ENCODE data around the gene SCN5A. TPM values are rescaled to one million over a fixed set of nuclear protein-coding genes. Genes with fewer than 3 reads are reported as not detected.

SCN5A gene
- total and polyA plus RNA-seq, 2 experiments from 2014 or later = not detected

GRCh38 chr3:38669668-38670067, 20.2 kb upstream of the SCN5A start:
- DNase-seq = no peak
- no peaks in the 10 kb centered on the region for H3K79me2 ChIP-seq (ENCODE audit: insufficient read depth)
- H3K36me3 ChIP-seq (ENCODE audit: low read depth) = no peaks in the 10 kb centered on the region
- H3K27ac ChIP-seq = no peak overlapping the region
- H3K4me2 ChIP-seq (ENCODE audit: unreplicated experiment) = no peak overlapping the region
- H3F3A ChIP-seq (ENCODE audit: insufficient read depth) = no peaks in the 10 kb centered on the region
- no peak overlapping the region for H3K9ac ChIP-seq
- H3K9me3 ChIP-seq (ENCODE audit: low read depth) = no peaks in the 10 kb centered on the region
- H3K27me3 ChIP-seq (replicated peaks; ENCODE audit: insufficient read depth) = peaks cover 16% of the 10 kb centered on the region; the same call in 1 of the 2 replicates
- no peak overlapping the region for H3K4me3 ChIP-seq
- H3K4me1 ChIP-seq (ENCODE audit: insufficient read depth) = no peaks in the 10 kb centered on the region
- in situ Hi-C loops (cut with MboI) = no loop called here
- H3K9me2 ChIP-seq (ENCODE audit: insufficient read depth) = no peaks in the 10 kb centered on the region
- WGBS, 2 experiments (ENCODE audit: low coverage in 1 of 2, low lambda C conversion rate in 2 of 2, missing lambda C conversion rate in 2 of 2) = 3 to 5% methylated on average over 4 of the region's 4 CpGs
- H4K20me1 ChIP-seq (ENCODE audit: insufficient read depth) = no peaks in the 10 kb centered on the region
- no peak overlapping the region for H2AFZ ChIP-seq
- TF ChIP-seq EZH2phosphoT487 (IDR thresholded peaks at IDR 0.05; ENCODE audit: insufficient read depth, low read depth) (no peak), EZH2 (IDR thresholded peaks at IDR 0.05; ENCODE audit: insufficient read depth, poor library complexity, severe bottlenecking) (no peak)

GRCh38 chr3:38662544-38662943, 13.1 kb upstream of the SCN5A start:
- Histone ChIP-seq H3F3A (ENCODE audit: insufficient read depth) (no peaks in the 10 kb centered on the region), H3K4me3 (no peak overlapping the region), H3K36me3 (ENCODE audit: low read depth) (no peaks in the 10 kb centered on the region), H4K20me1 (ENCODE audit: insufficient read depth) (no peaks in the 10 kb centered on the region), H3K4me2 (ENCODE audit: unreplicated experiment) (no peak overlapping the region), H3K27ac (no peak overlapping the region), H2AFZ (no peak overlapping the region), H3K27me3 (replicated peaks; ENCODE audit: insufficient read depth) (peaks cover 30% of the 10 kb centered on the region), H3K9me3 (ENCODE audit: low read depth) (no peaks in the 10 kb centered on the region), H3K9ac (no peak overlapping the region), H3K9me2 (ENCODE audit: insufficient read depth) (no peaks in the 10 kb centered on the region), H3K4me1 (ENCODE audit: insufficient read depth) (no peaks in the 10 kb centered on the region), H3K79me2 (ENCODE audit: insufficient read depth) (no peaks in the 10 kb centered on the region)
- TF ChIP-seq EZH2 (IDR thresholded peaks at IDR 0.05; ENCODE audit: insufficient read depth, poor library complexity, severe bottlenecking) (no peak), EZH2phosphoT487 (IDR thresholded peaks at IDR 0.05; ENCODE audit: insufficient read depth, low read depth) (no peak)
- in situ Hi-C loops (cut with MboI) = no loop called here
- WGBS, 2 experiments (ENCODE audit: low coverage in 1 of 2, low lambda C conversion rate in 2 of 2, missing lambda C conversion rate in 2 of 2) = 26 to 34% methylated on average over 4 of the region's 4 CpGs
- peak; percentile 42 for DNase-seq

- no peaks in the 10 kb centered on the region for H4K20me1 ChIP-seq (ENCODE audit: insufficient read depth)
- peaks cover 45% of the 10 kb centered on the region for H3K27me3 ChIP-seq (replicated peaks; ENCODE audit: insufficient read depth)
- no peak for TF ChIP-seq EZH2phosphoT487 (IDR thresholded peaks at IDR 0.05; ENCODE audit: insufficient read depth, low read depth)
- no peak for TF ChIP-seq EZH2 (IDR thresholded peaks at IDR 0.05; ENCODE audit: insufficient read depth, poor library complexity, severe bottlenecking)
- no peak overlapping the region for H3K4me3 ChIP-seq
- H3K36me3 ChIP-seq (ENCODE audit: low read depth) = no peaks in the 10 kb centered on the region
- H3K9me2 ChIP-seq (ENCODE audit: insufficient read depth) = no peaks in the 10 kb centered on the region
- in situ Hi-C loops (cut with MboI) = loop anchor here (10.0 kb wide), 1 partner anchor 134 kb away; no protein-coding TSS in a partner anchor
- H3K27ac ChIP-seq = no peak overlapping the region
- no peak overlapping the region for H3K4me2 ChIP-seq (ENCODE audit: unreplicated experiment)
- H2AFZ ChIP-seq = no peak overlapping the region
- DNase-seq = no peak
- no peaks in the 10 kb centered on the region for H3F3A ChIP-seq (ENCODE audit: insufficient read depth)
- H3K79me2 ChIP-seq (ENCODE audit: insufficient read depth) = no peaks in the 10 kb centered on the region
- no peaks in the 10 kb centered on the region for H3K9me3 ChIP-seq (ENCODE audit: low read depth)
- no peaks in the 10 kb centered on the region for H3K4me1 ChIP-seq (ENCODE audit: insufficient read depth)
- 12 to 15% methylated on average over 9 of the region's 9 CpGs for WGBS, 2 experiments (ENCODE audit: low coverage in 1 of 2, low lambda C conversion rate in 2 of 2, missing lambda C conversion rate in 2 of 2)
- no peak overlapping the region for H3K9ac ChIP-seq
Measured at GRCh38 chr3:38658841-38659240, 9.4 kb upstream of the SCN5A start.

GRCh38 chr3:38657369-38657768, 7.9 kb upstream of the SCN5A start:
- no peaks in the 10 kb centered on the region for H3K9me3 ChIP-seq (ENCODE audit: low read depth)
- no peak overlapping the region for H3K4me3 ChIP-seq
- in situ Hi-C loops (cut with MboI) = loop anchor here (10.0 kb wide), 1 partner anchor 133 kb away; no protein-coding TSS in a partner anchor
- no peak overlapping the region for H2AFZ ChIP-seq
- H3K4me1 ChIP-seq (ENCODE audit: insufficient read depth) = no peaks in the 10 kb centered on the region
- WGBS, 2 experiments (ENCODE audit: low coverage in 1 of 2, low lambda C conversion rate in 2 of 2, missing lambda C conversion rate in 2 of 2) = 25 to 30% methylated on average over 5 of the region's 5 CpGs
- H3K36me3 ChIP-seq (ENCODE audit: low read depth) = no peaks in the 10 kb centered on the region
- no peak overlapping the region for H3K9ac ChIP-seq
- H3K79me2 ChIP-seq (ENCODE audit: insufficient read depth) = no peaks in the 10 kb centered on the region
- TF ChIP-seq EZH2phosphoT487 (IDR thresholded peaks at IDR 0.05; ENCODE audit: insufficient read depth, low read depth) = no peak
- H3K9me2 ChIP-seq (ENCODE audit: insufficient read depth) = no peaks in the 10 kb centered on the region
- DNase-seq = no peak
- no peaks in the 10 kb centered on the region for H4K20me1 ChIP-seq (ENCODE audit: insufficient read depth)
- H3K27me3 ChIP-seq (replicated peaks; ENCODE audit: insufficient read depth) = peaks cover 56% of the 10 kb centered on the region
- no peaks in the 10 kb centered on the region for H3F3A ChIP-seq (ENCODE audit: insufficient read depth)
- no peak overlapping the region for H3K4me2 ChIP-seq (ENCODE audit: unreplicated experiment)
- no peak overlapping the region for H3K27ac ChIP-seq

Data from GM23248 (cell line).